Measurements from ENCODE around the gene SLC9A8. TPM values are rescaled to one million over a fixed set of nuclear protein-coding genes. Genes with fewer than 3 reads are reported as not detected.

Gene SLC9A8
- total and polyA plus RNA-seq, 9 of the 15 experiments (the other 6 are each of a cell fraction or from before 2014, with no cell fraction given): 0.56 to 9.7 (median 5.0) TPM

DNA sequence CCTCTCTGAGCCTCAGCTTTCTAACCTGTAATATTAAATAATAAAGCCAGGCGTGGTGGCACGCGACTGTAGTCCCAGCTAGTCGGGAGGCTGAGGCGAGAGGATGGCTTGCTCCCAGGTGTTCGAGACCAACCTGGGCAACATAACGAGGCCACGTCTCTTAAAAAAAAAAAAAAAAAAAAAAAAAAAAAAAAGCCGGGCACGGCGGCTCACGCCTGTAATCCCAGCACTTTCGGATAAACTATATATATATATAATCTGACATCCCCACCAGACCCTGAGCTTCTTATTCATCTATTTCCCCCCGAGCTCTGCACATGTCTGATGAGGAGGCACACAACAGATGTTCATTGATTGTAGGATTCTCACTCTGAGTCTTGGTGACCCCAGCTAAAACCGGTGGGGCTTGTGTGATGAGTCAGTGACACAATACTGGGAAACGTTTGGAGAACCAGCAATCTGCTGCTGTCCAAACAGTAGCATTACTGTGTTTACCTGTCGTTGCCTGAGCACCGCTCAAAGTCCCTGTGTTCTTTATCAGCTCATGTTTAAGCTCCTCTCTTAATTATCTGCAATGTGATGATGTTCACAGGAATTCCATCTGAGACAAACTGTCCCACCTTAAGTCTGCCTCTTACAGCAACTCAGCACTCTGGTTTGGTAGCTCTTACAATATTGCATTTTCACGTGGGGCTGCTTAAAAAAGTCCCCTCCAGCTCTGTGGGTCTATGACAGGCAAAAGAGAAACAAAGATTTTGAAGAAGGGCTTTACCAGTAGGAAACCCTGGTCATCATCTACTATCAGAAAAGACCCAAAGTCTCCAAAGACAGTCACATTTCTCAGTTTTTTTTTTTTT, 103.7 kb downstream of the SLC9A8 start (continued):
- peak; percentile 34 for TF ChIP-seq TAF1 (IDR thresholded peaks at IDR 0.05; ENCODE audit: control insufficient read depth, extremely low read depth, insufficient read depth, low read length, severe bottlenecking)
- peak; percentile 34 for TF ChIP-seq SMARCA4 (IDR thresholded peaks at IDR 0.05)
- TF ChIP-seq EP300 (IDR thresholded peaks at IDR 0.05; ENCODE audit: low read length): peak; percentile 52; the same call in 1 of the 2 replicates
- TF ChIP-seq POLR3G (IDR thresholded peaks at IDR 0.05; ENCODE audit: extremely low read depth, insufficient read length, insufficient replicate concordance): no peak
- 0 out of 4 replicates have a peak, but pooled peaks of 1 of the 2 experiments have one; percentile 31 for TF ChIP-seq SIN3A (IDR thresholded peaks at IDR 0.05; ENCODE audit: borderline replicate concordance in 2 of 2, control insufficient read depth in 1 of 2, low read depth in 2 of 2, low read length in 2 of 2)
- TF ChIP-seq PML (IDR thresholded peaks at IDR 0.05; ENCODE audit: low read length): no peak
- TF ChIP-seq FOXJ3 (CRISPR knock-in tag; IDR thresholded peaks at IDR 0.05): peak; percentile 82
- no peak for TF ChIP-seq ZNF584 (CRISPR knock-in tag; IDR thresholded peaks at IDR 0.05; ENCODE audit: low read depth)
- peak; percentile 76 for TF ChIP-seq ADNP (tag; IDR thresholded peaks at IDR 0.05)
- TF ChIP-seq, protein P1, sequence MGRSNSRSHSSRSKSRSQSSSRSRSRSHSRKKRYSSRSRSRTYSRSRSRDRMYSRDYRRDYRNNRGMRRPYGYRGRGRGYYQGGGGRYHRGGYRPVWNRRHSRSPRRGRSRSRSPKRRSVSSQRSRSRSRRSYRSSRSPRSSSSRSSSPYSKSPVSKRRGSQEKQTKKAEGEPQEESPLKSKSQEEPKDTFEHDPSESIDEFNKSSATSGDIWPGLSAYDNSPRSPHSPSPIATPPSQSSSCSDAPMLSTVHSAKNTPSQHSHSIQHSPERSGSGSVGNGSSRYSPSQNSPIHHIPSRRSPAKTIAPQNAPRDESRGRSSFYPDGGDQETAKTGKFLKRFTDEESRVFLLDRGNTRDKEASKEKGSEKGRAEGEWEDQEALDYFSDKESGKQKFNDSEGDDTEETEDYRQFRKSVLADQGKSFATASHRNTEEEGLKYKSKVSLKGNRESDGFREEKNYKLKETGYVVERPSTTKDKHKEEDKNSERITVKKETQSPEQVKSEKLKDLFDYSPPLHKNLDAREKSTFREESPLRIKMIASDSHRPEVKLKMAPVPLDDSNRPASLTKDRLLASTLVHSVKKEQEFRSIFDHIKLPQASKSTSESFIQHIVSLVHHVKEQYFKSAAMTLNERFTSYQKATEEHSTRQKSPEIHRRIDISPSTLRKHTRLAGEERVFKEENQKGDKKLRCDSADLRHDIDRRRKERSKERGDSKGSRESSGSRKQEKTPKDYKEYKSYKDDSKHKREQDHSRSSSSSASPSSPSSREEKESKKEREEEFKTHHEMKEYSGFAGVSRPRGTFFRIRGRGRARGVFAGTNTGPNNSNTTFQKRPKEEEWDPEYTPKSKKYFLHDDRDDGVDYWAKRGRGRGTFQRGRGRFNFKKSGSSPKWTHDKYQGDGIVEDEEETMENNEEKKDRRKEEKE (IDR thresholded peaks at IDR 0.05; ENCODE audit: borderline replicate concordance in 1 of 2, control insufficient read depth in 1 of 2, low read depth in 2 of 2, low read length in 1 of 2): 0 out of 4 replicates have a peak, but pooled peaks of 1 of the 2 experiments have one; percentile 71
- peak; percentile 80 for TF ChIP-seq ARID1B (IDR thresholded peaks at IDR 0.05)
- peak; percentile 84; the same call in 1 of the 2 replicates for TF ChIP-seq JUND (IDR thresholded peaks at IDR 0.05; ENCODE audit: borderline replicate concordance, low read depth, low read length)
- no peak; the same call in 2 of the 3 replicates for TF ChIP-seq JUND (tag; IDR thresholded peaks at IDR 0.05; ENCODE audit: borderline replicate concordance, low read depth, low read length)
- TF ChIP-seq ZNF79 (CRISPR knock-in tag; IDR thresholded peaks at IDR 0.05; ENCODE audit: low read depth): no peak
- TF ChIP-seq HDAC3 (IDR thresholded peaks at IDR 0.05; ENCODE audit: borderline replicate concordance, partially characterized antibody): no peak
- no peak for TF ChIP-seq ZKSCAN3 (CRISPR knock-in tag; IDR thresholded peaks at IDR 0.05)
- TF ChIP-seq, protein P2, sequence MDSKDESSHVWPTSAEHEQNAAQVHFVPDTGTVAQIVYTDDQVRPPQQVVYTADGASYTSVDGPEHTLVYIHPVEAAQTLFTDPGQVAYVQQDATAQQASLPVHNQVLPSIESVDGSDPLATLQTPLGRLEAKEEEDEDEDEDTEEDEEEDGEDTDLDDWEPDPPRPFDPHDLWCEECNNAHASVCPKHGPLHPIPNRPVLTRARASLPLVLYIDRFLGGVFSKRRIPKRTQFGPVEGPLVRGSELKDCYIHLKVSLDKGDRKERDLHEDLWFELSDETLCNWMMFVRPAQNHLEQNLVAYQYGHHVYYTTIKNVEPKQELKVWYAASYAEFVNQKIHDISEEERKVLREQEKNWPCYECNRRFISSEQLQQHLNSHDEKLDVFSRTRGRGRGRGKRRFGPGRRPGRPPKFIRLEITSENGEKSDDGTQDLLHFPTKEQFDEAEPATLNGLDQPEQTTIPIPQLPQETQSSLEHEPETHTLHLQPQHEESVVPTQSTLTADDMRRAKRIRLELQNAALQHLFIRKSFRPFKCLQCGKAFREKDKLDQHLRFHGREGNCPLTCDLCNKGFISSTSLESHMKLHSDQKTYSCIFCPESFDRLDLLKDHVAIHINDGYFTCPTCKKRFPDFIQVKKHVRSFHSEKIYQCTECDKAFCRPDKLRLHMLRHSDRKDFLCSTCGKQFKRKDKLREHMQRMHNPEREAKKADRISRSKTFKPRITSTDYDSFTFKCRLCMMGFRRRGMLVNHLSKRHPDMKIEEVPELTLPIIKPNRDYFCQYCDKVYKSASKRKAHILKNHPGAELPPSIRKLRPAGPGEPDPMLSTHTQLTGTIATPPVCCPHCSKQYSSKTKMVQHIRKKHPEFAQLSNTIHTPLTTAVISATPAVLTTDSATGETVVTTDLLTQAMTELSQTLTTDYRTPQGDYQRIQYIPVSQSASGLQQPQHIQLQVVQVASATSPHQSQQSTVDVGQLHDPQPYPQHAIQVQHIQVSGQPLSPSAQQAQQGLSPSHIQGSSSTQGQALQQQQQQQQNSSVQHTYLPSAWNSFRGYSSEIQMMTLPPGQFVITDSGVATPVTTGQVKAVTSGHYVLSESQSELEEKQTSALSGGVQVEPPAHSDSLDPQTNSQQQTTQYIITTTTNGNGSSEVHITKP (IDR thresholded peaks at IDR 0.05; ENCODE audit: partially characterized antibody): peak; percentile 58

Data from K562 (cell line).